HG03196 (cell line): ENCODE results near the gene PRR12.

Source experiments
- ATAC-seq: cut with Tn5 transposase; IDR thresholded peaks from one replicate; pipeline ENCODE4 v1.9.1; 2021; ENCODE audit not compliant: unreplicated experiment

The PRR12 gene

DNA sequence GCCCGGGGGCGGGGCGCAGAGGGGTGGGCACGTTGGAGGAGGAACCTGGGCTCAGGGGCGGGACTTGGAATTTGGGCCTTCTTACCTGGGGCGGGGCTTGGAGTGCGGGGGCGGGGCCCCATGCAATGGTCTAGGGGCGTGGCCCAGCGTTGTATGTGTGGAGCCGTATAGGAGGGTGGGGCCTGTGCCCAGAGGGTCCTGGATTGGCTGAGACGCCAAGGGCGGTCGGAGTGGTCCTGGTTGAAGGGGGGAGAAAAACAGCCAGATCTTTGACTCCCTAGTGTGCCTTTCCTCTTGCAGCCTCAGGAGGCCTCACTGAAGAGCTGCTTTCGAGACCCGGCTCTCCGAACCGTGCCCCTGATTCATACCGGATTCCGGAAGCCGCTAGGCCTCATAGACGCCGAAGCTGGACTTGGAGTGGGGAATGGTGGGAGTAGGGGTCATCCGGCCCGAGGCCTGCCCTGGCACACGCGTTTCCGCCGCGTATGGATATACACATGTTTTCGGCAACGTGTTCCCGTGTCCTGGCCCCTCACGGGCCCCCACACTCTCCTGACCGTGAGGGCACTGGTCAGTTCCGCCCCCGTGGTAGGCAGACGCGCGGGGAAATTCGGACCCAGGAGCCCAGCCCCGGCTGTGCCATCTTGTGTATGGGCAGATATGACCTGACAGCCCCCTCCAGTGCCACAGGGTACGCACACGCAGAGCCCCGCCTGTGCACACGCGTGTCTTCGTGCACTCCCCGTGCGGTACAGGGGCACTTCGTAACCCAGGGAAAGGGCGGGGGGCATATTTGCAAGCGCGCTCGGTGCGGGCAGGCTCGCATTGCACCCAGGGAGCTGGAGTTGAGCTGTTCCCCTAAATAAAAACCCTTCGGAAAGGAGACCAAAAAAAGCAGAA is 661 bp upstream of the PRR12 start:
- peak; percentile 57 for ATAC-seq

DNA sequence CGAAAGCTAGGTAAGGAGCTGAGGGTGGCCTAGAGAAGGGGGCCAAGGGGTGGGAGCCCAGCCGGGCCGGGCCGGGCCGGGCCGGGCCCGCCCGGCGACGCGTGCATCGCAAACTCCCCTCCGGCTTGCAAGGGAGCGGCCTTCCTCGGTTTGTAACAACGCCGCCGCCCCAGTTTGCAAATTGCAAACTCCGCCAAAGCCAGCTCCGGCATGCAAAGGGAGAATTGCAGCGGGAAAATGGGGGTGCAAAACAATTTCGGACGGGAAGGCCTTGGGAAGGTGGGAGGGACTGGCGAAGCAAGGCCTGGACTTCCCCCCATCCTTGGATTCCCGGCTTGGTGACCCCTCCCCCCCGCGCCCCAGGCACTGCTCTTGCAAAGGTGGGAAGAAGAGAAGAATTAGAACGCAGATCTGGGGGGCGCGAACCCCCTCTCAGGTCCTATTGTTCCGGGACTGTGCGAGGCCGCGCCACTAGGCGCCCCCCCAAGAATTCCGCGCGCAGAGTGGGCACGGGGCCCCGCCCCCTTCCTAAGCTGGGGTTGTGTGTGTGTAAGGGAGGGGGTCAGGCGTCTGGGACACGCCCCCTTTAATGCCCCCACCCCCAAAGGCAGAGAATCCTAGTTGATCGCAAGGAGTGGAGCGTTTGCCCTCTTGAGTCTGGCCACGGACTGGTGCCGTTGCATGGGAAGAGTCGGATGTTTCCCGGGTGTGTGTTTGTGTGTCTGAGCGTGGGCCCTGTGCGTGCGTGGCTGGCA is 926 bp downstream of the PRR12 start:
- ATAC-seq = no peak

DNA sequence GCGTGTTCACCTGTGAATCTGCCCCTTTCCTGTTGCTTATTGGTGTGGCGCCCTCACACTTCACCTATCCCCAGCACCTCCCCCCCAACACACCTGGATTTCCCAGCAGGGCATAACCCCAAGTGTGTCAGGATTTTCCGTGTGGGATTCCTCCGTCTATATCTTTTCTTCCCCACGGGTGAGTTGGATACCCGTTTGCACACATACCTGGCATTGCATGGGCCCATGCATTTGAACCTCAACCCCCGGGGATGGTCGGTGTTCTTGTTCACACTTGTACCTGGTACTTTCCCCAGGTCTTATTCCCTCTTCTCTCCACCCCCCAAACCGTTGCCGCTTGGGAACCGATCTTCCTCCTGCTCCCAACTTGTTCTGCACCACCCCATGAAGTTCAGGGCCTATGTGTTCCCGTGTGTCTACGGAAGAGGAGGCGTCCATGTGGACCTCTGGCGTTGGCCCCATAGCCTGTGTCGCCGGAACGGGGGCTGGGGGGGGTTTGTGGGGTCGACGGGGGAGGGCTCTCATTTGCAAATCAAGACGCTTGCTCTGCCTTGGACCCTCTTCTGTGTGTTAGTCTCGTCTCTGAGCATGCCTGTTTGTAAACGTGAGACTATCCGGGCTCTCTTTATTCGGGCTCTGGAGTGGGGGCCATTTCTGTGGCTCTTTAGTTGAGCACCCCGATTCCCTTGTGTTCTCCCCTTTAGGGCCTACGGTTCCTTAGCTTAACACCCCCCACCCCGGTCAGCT is 1.7 kb downstream of the PRR12 start:
- no peak for ATAC-seq

DNA sequence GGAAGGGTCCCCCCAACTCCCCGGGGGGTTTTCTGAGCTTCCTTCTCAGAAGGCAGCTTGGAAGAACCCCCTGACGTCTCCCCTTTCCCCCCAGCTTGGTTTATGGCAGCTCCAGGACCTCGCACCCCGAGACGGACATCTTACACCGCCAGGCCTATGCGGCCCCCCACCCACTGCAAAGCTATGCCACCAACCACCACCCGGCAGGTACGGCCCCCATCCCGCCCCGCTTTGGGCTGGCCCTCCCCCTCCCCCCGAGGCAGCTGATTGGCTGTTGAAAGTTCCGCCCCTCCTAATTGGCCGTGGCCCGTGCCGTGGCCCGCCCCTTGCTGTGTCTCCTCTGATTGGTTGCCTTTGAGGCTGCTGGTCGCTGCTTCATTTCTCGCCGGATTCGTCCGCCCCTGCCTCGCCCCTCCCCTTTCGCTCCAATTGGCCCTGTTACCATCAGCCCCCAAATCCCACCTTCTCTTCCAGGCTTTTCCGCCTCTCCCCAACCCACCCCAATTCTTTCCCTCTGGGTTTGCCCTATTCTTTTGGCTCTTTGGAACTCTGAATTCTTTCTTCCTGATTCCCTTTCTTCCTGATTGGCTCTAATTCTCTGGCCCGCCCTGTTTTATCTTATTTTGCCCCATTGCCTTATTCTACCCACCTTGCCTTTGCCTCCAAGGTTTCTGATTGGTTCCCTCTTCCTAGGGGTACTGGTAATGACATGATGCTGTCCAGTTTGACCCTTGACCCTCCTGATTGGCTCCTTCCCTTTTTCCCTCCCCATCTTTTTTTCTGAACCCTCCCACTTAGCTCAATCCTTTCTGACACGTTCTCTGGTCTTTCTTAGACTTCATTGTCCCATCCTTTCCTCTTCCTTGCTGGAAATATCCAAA is 2.5 kb downstream of the PRR12 start:
- peak; percentile 32 for ATAC-seq

DNA sequence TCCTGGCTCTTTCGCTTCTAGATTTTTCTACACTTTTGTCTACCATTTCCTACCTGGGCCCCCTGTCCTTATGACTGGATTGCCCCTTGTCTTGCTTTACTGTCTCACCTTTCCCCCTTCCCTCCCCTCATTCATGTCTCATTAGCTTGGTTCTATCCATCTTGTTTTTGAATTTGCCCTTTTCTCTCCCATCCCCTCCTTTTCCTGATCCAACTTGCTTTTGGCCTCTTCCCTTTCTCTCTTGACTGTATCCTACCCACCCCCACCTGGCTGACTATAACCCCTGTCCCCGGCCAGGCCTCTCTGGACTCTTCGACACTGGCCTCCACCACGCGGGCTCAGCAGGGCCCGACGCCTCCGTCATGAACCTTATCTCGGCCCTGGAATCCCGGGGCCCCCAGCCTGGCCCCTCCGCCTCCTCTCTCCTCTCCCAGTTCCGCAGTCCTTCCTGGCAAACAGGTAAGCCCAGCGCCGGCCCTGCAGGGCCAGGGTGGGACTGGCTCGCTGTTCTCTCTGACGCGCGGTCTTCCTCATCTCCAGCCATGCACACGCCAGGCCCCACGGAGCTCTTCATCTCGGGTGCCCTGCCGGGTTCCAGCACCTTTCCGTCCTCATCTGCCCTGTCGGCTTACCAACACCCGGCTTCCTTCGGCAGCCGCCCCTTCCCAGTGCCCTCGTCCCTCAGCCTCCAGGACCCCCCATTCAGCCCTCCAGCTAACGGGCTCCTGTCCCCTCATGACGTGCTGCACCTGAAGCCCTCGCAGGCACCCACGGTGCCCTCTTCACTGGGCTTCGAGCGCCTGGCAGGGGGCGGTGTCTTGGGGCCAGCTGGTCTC is 3.4 kb downstream of the PRR12 start:
- no peak for ATAC-seq

DNA sequence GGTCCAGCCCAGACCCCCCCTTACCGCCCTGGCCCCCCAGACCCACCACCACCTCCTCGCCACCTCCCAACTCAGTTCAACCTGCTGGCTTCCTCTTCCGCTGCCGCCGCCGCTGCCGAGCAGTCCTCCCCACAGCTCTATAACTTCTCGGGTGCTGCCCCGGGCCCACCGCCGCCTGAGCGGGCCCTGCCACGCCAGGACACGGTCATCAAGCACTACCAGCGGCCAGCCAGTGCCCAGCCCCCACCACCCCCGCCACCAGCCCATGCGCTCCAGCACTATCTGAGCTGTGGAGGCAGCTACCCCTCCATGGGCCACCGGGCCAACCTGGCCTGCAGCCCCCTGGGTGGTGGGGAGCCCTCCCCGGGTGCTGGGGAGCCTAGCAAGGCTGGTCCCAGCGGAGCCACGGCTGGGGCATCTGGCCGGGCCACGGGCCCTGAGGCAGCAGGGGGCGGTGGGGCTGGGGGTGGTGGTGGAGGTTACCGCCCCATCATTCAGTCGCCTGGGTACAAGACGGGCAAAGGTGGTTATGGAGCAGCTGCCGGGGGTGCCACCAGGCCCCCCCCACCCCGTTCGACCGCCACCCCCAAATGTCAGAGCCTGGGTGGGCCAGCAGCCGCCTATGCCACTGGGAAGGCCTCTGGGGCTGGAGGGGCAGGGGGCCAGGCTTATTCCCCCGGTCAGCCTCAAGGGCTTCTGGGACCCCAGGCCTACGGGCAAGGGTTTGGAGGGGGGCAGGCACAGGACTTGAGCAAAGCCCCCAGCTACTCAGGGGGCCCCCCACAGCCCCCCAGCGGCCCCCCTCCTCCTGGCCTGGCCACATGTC is 4.2 kb downstream of the PRR12 start:
- no peak for ATAC-seq

DNA sequence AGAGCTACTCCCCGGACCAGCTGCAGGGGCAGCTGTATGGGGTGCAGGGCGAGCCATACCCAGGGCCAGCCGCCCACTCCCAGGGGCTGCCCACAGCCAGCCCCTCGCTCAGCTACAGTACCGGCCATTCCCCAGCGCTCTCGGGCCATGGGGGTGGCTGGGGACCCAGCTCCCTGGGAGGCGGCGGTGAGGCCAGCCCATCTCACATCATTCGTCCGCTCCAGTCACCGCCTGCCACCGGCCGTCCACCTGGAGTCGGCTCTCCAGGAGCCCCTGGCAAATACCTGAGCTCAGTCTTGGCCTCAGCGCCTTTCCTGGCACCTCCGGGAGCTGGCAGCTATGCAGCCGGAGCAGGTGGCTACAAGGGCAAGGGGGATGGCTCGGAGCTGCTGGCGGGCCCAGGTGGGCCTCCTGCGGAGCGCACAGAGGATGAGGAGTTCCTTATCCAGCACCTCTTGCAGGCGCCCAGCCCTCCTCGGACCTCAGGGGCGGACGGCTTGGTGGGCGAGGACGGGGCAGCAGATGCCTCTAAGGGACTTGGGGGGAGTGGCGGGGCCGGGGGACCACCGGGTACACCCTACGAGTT is 4.9 kb downstream of the PRR12 start:
- ATAC-seq = no peak

DNA sequence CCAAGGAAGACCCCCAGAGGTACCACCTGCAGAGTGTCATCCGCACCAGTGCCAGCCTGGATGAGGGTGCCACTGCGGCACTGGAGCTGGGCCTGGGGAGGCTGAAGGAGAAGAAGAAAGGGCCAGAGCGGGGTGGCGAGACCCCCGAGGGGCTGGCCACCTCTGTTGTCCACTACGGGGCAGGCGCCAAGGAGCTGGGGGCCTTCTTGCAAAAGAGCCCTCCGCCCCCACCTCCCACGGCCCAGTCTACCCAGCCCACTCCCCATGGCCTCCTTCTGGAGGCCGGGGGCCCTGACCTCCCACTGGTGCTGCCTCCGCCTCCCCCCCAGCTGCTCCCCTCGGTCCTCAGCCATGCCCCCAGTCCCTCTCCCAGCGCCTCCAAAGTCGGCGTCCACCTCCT is 5.4 kb downstream of the PRR12 start:
- ATAC-seq = no peak

DNA sequence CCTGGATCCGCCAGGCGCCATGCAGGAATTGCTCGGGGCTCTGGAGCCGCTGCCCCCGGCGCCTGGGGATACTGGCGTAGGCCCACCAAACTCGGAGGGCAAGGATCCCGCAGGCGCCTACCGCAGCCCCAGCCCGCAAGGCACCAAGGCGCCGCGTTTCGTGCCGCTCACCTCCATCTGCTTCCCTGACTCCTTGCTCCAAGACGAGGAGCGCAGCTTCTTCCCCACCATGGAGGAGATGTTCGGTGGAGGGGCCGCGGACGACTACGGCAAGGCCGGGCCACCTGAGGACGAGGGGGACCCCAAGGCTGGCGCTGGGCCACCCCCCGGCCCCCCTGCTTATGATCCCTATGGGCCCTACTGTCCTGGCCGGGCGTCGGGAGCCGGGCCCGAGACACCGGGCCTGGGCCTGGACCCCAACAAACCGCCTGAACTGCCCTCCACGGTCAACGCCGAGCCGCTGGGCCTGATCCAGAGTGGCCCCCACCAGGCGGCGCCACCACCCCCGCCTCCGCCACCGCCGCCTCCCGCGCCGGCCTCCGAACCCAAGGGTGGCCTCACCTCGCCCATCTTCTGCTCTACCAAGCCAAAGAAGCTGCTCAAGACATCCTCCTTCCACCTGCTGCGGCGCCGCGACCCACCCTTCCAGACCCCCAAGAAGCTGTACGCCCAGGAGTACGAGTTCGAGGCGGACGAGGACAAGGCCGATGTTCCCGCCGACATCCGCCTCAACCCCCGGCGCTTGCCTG is 6.1 kb downstream of the PRR12 start:
- ATAC-seq = no peak

DNA sequence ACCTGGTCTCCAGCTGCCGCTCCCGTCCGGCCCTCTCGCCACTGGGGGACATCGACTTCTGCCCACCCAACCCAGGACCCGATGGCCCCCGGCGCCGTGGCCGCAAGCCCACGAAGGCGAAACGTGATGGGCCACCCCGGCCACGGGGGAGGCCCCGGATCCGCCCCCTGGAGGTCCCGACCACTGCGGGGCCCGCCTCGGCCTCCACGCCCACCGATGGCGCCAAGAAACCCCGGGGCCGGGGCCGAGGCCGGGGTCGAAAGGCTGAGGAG is 6.7 kb downstream of the PRR12 start:
- ATAC-seq = no peak

DNA sequence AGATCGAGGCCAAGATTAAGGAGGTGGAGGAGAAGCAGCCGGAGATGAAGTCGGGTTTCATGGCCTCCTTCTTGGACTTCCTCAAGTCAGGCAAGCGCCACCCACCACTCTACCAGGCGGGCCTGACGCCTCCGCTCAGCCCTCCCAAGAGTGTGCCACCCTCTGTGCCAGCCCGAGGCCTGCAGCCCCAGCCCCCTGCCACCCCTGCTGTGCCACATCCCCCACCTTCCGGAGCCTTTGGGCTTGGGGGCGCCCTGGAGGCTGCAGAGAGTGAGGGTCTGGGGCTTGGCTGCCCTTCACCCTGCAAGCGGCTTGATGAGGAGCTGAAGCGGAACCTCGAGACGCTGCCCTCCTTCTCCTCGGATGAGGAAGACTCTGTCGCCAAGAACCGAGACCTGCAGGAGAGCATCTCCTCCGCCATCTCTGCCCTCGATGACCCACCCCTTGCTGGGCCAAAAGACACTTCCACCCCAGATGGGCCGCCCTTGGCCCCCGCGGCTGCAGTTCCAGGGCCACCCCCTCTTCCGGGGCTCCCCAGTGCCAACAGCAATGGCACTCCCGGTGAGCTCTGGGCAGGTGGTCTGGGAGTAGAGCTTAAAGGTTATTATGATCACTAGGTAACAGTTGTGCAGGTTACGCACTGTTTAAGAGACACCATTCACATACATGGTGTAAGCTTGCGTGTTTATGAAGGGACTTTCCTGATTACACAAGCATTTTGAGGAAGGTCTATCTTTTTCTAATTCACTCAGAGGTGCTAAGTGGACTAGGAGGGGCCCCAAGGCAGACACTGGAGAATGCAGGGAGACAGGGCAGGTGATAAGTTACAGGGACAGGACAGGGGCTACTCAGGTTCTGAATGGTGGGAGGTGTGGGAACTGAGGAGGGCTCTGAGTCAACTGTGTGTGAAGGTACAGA is 8.7 kb downstream of the PRR12 start:
- ATAC-seq = no peak

DNA sequence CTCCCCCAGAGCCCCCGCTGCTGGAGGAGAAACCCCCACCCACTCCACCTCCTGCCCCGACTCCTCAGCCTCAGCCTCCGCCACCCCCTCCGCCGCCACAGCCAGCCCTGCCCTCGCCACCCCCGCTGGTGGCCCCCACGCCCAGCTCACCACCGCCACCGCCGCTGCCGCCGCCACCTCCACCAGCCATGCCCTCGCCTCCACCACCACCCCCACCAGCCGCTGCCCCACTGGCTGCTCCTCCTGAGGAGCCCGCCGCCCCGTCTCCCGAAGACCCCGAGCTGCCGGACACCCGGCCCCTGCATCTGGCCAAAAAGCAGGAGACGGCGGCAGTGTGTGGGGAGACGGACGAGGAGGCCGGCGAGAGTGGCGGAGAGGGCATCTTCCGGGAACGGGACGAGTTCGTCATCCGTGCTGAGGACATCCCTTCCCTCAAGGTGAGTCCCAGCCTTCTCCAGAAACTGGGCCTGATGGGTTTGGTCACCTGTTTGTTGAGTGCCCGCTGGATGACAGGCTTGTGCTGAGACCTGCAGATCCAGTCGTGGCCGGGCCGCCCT is 10.6 kb downstream of the PRR12 start:
- no peak for ATAC-seq

DNA sequence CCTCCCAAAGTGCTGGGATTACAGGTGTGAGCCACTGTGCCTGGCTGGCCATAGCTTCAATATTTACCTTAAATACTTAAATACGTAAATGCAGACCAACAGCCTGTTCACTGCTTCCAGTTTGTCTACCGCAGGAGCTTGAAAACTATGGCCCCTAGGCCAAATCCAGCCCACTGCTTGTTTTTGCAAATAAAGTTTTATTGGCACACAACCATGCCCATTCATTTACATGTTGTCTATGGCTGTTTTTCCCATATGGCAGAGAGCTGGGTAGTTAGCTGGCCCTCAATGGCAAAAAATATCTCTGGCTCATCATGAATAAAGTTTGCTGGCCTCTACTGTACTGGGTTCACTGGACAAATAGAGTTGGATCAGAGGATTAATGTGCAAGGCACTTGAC is 11.8 kb downstream of the PRR12 start:
- no peak for ATAC-seq

DNA sequence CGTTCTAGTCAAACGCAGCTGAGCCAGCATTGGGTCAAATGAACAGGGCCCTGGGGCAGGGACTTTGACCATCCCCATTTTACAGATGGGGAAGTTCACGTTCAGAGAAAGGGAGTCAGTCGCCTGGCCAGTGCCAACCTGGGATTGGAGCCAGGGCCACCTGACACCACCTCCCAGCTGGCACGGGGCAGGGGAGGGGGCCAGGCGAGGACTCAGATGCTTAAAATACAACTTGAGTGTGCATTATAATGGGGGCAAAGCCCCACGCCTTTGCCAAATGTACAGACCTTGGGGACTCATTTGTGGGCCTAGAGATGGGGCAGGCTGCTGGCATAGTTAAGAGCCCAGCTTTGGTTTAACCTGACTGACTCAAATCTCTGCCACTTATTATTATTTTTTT is 14.6 kb downstream of the PRR12 start:
- no peak for ATAC-seq

DNA sequence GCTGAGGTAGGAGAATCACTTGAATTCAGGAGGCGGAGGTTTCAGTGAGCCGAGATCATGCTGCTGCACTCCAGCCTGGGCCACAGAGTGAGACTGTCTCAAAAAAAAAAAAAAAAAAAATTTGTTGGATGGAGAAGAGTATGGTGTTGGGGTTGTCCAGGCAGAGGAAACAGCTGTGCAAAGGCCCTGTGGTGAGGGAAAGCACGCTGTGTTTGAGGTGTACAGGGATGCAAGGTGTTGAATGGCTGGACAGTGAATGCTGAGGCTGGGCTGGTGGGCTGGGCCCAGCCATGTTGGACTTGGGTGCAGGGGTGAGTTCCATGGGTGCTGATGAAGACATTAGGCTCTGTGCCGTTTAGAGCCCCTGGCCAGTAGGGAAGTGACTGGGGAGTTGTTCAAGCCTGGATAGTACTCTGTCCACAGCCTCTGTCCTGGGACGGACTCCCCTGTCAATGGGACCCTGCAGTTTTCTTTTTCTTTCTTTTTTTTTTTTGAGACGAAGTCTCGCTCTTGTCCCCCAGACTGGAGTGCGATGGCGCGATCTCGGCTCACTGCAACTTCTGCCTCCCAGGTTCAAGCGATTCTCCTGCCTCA is 18.6 kb downstream of the PRR12 start:
- ATAC-seq = no peak

DNA sequence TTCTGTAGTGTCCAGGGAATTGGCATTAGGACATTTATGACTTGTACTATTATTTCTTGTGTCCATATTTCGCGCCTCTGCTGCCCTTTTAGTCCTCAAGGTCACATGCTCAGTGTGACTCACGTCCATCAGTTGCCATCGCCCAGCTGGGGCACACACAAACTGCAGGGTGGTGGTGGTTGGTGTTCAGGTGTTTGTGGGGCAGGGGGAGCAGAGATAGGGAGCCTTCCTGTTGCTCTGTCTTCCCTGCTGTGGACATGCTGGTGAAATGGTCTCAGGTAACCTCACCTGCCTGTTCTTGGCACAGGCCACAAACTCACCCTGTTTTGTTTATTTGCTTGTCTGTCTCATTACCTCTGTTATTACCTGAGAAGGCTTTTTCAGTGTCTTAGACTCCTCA is 22.4 kb downstream of the PRR12 start:
- no peak for ATAC-seq
